HG03432 (cell line): ENCODE results near the gene ATF5.
A peak's percentile ranks its signal among the peaks of the same experiment; 100 is the strongest.

Experiments
- ATAC-seq: cut with Tn5 transposase; IDR thresholded peaks from one replicate; pipeline ENCODE4 v1.9.1; 2021; ENCODE audit warnings: mild to moderate bottlenecking, moderate library complexity; ENCODE audit not compliant: unreplicated experiment

Gene ATF5, protein sequence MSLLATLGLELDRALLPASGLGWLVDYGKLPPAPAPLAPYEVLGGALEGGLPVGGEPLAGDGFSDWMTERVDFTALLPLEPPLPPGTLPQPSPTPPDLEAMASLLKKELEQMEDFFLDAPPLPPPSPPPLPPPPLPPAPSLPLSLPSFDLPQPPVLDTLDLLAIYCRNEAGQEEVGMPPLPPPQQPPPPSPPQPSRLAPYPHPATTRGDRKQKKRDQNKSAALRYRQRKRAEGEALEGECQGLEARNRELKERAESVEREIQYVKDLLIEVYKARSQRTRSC

GRCh38 chr19:49929121-49929610 lies at the start of gene ATF5, which contains the start of gene NUP62:
Gene ATF5 (plus strand): TSS chr19:49929205. CDS start chr19:49930851, 1,646 bp downstream.
Gene NUP62 (minus strand): TSS chr19:49929504. CDS start chr19:49909807, 19,697 bp downstream.
- ATAC-seq, result peak; percentile 61

- no peak for ATAC-seq
Measured at GRCh38 chr19:49879243-49879963, 49.6 kb upstream of the ATF5 start.

DNA sequence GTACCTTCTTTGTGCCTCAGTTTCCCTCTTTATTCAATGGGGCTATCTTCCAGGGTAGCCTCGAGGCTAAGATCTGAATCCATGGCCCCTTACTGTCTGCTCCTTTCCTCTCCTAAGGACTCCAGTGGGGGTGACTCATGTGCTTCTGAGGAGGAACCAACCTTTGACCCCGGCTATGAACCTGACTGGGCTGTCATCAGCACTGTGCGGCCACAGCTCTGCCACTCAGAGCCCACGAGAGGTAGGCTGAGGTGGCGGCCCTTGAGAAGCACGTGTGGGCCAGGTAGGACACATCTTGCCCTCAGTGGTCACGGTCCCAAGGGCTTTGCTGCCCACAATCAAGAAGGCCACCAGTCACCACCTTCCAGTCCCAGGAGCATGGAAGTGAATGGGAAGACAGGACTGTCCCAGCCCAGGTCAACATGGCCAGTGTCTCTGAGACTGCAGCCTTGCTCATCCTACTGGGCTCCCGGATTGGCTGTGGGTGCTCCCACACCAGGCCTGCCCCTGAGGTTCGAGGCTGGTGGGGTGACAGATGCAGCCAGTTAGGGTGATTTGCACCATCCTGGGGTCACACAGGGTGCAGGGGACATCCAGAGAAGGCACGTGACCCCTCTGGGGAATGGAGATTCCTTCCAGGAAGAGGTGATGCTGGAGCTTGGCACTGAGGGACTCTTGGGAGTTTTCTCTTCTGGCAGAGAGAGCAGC lies 48.7 kb upstream of the ATF5 start:
- ATAC-seq, result no peak

DNA sequence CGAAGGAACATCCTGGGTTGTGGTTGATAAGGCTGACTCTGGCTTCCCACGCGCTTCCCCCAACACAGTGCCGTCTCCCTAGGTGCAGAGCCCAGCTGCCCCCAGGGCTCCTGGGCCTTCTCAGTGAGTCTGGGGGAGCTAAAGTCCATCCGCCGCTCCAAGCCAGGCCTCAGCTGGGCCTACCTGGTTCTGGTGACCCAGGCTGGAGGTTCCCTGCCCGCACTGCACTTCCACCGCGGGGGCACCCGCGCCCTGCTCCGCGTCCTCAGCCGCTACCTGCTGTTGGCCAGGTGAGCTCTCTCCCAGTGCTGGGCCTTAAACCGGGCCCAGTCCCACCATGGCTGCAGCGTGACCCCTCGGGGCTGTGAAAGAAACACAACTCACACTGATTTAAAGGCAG lies 47.8 kb upstream of the ATF5 start:
- ATAC-seq, result no peak

DNA sequence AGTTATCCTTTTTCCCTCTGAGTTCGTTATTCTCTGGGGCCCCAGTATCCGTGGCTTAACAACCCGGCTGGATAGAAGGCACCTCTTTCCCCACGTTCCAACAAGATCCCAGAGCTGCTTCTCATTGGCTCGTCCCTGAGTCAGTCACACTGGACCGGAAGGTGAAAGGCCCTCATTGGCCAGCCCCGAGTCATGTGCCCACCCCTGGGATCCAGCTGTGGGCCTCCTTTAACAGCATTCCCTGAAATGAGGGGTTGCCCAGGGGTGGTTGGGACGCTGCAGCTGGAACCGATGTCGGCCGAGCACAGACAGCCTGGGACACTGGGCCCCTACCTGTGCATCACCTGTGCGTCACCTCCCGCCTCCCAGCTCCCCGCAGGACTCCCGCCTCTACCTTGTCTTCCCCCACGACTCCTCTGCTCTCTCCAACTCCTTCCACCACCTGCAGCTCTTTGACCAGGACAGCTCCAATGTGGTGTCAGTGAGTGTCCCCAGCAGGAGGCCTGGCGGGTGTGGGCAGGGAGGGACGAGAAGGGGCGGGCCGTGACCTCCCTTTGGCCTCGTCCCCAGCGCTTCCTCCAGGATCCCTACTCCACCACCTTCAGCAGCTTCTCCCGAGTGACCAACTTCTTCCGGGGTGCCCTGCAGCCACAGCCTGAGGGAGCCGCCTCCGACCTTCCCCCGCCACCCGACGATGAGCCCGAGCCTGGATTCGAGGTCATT lies 47.2 kb upstream of the ATF5 start:
- ATAC-seq, result no peak

DNA sequence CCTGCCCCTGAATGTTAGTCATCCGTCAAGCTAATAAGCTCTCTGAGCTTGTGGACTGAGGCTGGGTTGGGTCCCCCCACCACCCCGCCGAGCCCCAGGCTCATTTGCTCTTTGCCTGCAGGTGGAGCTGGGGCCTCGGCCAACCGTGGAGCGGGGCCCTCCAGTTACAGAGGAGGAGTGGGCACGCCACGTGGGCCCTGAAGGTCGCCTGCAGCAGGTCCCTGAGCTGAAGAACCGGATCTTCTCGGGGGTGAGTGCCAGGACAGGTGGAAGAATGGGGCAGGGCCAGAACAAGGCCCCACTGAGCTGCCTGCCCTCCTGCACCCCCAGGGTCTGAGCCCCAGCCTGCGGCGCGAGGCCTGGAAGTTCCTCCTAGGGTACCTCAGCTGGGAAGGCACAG lies 46.4 kb upstream of the ATF5 start:
- no peak for ATAC-seq

GRCh38 chr19:49883094-49883493 lies 45.9 kb upstream of the ATF5 start:
- ATAC-seq, result no peak

GRCh38 chr19:49884109-49884508 lies 44.9 kb upstream of the ATF5 start:
- no peak for ATAC-seq

DNA sequence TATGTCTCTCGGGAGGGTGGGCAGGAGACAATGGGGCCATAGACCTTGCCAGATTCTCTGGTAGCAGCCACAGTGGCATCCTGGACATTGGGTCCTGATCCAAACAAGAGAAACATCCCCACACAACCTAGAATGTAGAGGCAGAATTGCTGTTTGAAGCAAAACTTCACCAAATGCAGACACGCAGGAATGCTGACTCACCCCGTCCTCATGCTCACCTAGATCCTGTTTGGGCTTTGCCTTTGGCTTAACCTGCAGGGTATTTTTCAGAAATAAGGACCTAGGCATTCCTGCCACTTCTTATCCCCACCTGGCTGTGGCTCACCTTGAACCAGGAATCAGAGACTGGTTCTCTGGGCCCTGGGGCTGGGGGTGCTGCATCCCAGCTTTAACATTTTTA lies 44.2 kb upstream of the ATF5 start:
- no peak for ATAC-seq

- ATAC-seq, result no peak
Measured at GRCh38 chr19:49887037-49887664, 41.9 kb upstream of the ATF5 start.

DNA sequence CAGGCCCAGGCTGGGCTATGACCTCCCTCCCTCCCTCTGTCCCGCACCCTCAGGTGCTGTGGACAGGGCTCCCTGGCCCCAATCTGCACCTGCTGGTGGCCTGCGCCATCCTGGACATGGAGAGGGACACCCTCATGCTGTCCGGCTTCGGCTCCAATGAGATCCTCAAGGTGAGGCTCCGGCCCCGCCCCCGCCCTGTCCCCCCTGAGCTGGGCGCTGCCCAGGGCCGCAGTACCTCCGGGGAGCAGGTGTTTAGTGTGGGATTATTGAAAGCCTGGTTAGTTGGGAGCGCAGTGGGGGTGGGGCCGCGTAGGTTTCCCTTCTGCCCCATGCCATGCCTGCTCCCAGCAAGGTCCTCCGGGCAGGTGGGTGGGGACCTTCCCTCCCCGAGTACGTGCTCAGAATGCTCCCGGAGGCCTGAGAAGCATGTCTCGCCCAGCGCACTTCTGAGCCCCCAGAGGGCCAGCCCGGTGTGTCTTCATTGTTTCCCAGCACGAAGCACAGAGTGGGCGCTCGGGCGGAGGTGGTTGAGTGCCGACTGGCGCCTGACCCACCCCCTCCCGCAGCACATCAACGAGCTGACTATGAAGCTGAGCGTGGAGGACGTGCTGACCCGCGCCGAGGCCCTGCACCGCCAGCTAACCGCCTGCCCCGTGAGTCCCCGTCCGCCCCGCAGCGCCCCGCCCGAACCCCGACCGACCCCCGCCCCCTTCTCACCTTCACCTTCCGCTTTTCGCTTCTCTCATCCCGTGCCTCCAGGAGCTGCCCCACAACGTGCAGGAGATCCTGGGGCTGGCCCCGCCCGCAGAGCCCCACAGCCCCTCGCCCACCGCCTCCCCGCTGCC lies 41.1 kb upstream of the ATF5 start:
- ATAC-seq, result no peak

DNA sequence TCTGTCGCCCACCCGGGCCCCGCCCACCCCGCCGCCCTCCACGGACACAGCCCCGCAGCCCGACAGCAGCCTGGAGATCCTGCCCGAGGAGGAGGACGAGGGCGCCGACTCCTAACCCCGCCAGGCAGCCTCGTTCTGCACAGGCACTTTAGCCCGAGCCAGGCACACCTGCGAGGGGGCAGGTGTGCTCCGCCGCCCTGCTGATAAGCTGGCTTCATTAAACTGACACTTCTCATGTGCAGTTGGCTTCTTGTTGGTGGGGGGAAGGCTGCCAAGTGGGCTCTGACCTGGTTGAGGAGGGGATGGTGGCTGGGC lies 40.5 kb upstream of the ATF5 start:
- no peak for ATAC-seq

GRCh38 chr19:49889038-49889686 lies 39.8 kb upstream of the ATF5 start:
- ATAC-seq, result no peak

- no peak for ATAC-seq
Measured at GRCh38 chr19:49889687-49890348, 39.2 kb upstream of the ATF5 start.

DNA sequence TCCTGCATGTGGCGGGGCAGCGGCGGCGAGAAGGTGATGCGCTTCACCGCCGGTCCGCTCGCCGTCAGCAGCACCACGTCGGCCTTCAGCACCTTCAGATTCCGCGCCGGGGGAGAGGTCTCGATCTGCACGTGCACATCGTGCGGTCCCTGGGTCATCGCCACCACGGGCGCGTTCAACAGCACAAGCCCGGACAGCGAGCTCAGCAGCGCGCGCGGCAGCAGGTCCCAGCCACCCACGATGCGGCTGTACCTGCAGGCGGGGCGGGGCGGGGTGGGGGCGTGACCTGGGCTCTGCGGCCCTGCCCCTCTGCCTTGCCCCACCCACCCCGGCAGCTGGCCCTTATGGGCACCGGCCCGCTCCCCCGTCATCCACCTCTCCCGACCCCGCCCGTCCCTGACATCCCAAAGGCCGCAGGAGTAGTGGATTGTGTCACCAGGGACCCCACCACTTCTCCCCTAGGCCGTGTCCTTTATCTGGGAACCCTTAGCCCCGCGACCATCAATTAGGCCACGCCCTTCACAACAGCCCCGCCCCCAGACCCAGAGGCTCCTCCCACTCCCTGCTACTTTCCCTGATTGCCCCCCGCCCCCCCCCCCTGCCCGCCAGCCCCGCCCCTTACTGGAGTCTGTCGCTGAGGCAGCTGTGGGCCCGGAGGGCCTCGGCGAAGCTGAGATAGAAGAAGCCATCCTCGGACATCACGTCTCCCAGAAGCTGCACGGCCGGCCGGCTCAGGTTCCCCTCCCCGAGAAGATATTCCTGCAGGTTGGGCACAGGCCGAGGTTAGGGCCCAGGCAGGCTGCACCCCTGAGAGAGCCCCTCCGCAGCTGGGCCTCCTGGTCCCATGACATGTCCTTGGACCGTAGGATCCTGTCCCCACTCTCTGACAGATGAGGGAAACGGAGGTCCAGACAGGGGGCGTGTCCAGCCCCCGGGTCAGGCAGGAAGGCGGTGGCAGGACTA lies 38.4 kb upstream of the ATF5 start:
- no peak for ATAC-seq

DNA sequence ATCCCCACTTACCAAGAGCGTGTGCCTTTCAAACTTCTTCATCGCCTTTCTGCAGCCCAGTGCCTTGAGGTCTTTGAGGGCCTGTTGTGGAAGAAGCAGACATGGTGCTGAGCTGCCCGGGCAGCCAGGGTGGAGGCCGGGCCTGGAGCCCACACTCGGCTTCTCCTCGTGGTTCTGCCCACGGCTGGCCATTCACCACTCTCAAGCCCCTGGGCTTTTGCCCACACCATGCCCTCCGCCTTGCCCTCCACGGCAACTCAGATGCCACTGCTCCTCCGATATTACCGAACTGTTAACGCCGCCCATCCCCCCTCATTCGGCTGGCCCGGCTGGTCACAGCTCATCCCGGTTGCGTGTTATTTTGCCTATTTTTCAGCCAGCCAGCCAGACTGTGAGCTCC lies 37.6 kb upstream of the ATF5 start:
- no peak for ATAC-seq

GRCh38 chr19:49892716-49893115 lies 36.3 kb upstream of the ATF5 start:
- no peak for ATAC-seq
